Choroid plexus epithelial cell (primary cell): ENCODE results near the gene ATP1B1.

ENCODE experiments used
- DNase-seq: peaks from one replicate; pipeline ENCODE4 v3.0.0-alpha.2; 2010; ENCODE audit warnings: low read depth
- H3K4me3 ChIP-seq: 2 replicates; pipeline ENCODE4 v1.5.1; 2011; ENCODE audit warnings: low read depth, mild to moderate bottlenecking, control low read depth, low read length, moderate library complexity
- CTCF ChIP-seq: conservative IDR thresholded peaks from 2 replicates; pipeline ENCODE4 v1.5.1; 2011; ENCODE audit warnings: low read depth, mild to moderate bottlenecking, control low read depth, inconsistent platforms, low read length, moderate library complexity

The ATP1B1 gene

DNA sequence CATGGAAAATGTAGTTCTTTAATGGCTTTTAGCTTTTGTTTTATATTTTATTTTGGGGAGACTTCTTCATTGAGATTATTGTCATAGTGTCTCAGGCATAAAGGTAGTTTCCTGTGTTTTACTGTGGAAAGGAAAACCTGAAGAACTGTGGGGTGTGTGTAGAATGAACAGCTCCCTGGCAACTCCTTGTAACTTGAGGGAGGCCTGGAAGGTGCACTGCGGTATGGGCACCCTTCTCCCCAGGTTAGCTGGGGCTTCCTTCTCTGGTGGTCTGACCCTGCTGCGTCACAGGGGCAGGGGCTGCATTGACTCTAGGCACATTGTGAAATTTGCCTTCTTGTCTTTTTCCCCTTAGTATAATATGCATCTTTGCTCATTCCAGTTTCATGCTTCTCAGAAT is 1.7 kb downstream of the ATP1B1 start:
- no peak overlapping the region for H3K4me3 ChIP-seq
- no peak for DNase-seq
- TF ChIP-seq CTCF: no peak

DNA sequence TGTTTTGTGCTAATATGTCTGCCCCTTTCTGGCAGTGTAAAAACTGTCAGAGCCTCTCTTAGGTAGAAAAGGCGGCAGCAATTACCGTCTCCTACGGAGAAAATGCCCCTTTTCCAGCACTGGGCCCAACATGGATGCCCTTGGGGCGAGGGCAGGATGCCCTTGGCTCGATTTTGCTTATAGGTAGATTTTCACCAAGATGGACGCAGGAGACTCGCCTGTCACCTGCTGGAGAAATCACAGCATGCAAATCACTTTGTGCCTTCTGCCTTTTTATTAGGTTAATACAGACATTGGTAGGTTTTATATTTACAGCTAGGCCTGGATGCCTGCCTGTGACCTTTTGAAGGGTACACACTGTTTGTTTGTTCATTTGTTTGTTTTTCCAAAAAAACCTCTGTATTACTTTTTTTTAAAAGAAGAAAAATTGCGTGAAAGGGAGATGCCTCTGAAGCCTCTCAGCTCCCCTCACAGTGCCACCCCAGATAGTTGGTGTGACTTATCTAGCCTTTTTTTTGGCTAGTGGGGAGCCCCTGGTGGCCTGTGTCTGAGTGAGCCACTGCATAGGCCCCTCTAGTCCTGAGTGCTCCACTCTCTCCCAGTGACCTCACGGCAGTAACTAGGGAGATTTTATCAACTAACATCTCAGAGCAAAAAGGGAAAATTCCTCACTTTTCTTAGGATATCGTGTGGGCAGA is 2.5 kb downstream of the ATP1B1 start:
- no peak for DNase-seq
- TF ChIP-seq CTCF: peak; percentile 9
- no peak overlapping the region for H3K4me3 ChIP-seq

GRCh38 chr1:169109561-169110134 is 3.2 kb downstream of the ATP1B1 start:
- no peak for TF ChIP-seq CTCF
- H3K4me3 ChIP-seq: peak overlapping the region; percentile 9
- DNase-seq: peak; percentile 88

- H3K4me3 ChIP-seq: no peak overlapping the region
- no peak for TF ChIP-seq CTCF
- DNase-seq: no peak
Observed at GRCh38 chr1:169110236-169110635, 3.7 kb downstream of the ATP1B1 start.

- peak; percentile 53 for DNase-seq
- TF ChIP-seq CTCF: no peak
- H3K4me3 ChIP-seq: no peak overlapping the region
Observed at GRCh38 chr1:169110689-169111447, 4.4 kb downstream of the ATP1B1 start.

GRCh38 chr1:169111472-169111871 is 5.0 kb downstream of the ATP1B1 start:
- peak; percentile 1 for TF ChIP-seq CTCF
- DNase-seq: no peak
- H3K4me3 ChIP-seq: no peak overlapping the region
